ENCODE results near the gene TCFL5.

GRCh38 chr20:62856931-62857619, 4.5 kb downstream of the TCFL5 start:
- TF ChIP-seq CTCF (IDR thresholded peaks at IDR 0.05): no peak
- no peak for TF ChIP-seq POLR2A (IDR thresholded peaks at IDR 0.05)
